SU-DHL-6 (cell line): ENCODE results near the gene FURIN.

Source experiments
- H2AFZ ChIP-seq: fragments of 200-600 bp; sonication (generic); 2 replicates; pipeline ENCODE4 v1.6.1; 2014; ENCODE audit warnings: low read depth, mild to moderate bottlenecking, moderate library complexity, mixed read lengths, antibody characterized with exemption, low read length; ENCODE audit not compliant: severe bottlenecking
- H3F3A ChIP-seq: fragments of 200-600 bp; shearing (Covaris generic); 2 replicates; pipeline ENCODE4 v1.6.0; 2016; ENCODE audit warnings: antibody characterized with exemption, mild to moderate bottlenecking; ENCODE audit not compliant: insufficient read depth
- H3K27ac ChIP-seq: fragments of 200-600 bp; sonication (generic); 2 replicates; pipeline ENCODE4 v1.5.1; 2016; ENCODE audit warnings: low read depth, mild to moderate bottlenecking, low read length, moderate library complexity, mixed read lengths
- H3K27me3 ChIP-seq: fragments of 200-600 bp; sonication (generic), shearing (Covaris generic); 2 replicates; pipeline ENCODE4 v1.6.0; 2014; ENCODE audit warnings: mild to moderate bottlenecking, low read length
- H3K36me3 ChIP-seq: fragments of 200-600 bp; sonication (generic); 2 replicates; pipeline ENCODE4 v1.6.1; 2014; ENCODE audit warnings: mild to moderate bottlenecking, low read length, mixed read lengths
- H3K4me2 ChIP-seq: fragments of 300-600, 200-600 bp; shearing (Covaris generic), sonication (generic); 2 replicates; pipeline ENCODE4 v1.6.0; 2014; ENCODE audit warnings: low read length, low read depth, mild to moderate bottlenecking; ENCODE audit not compliant: poor library complexity, severe bottlenecking
- H3K4me3 ChIP-seq: fragments of 200-600 bp; sonication (generic); 2 replicates; pipeline ENCODE4 v1.5.1; 2014; ENCODE audit warnings: antibody characterized with exemption, low read length, mild to moderate bottlenecking, mixed read lengths; ENCODE audit not compliant: insufficient read depth, poor library complexity, severe bottlenecking
- H3K79me2 ChIP-seq: fragments of 200-600 bp; sonication (generic); 2 replicates; pipeline ENCODE4 v1.6.1; 2014; ENCODE audit warnings: mild to moderate bottlenecking, low read length, moderate library complexity; ENCODE audit not compliant: insufficient read depth
- H3K9ac ChIP-seq: fragments of 200-600 bp; sonication (generic); 2 replicates; pipeline ENCODE4 v1.7.0; 2014; ENCODE audit warnings: mild to moderate bottlenecking, low read length
- H3K9me2 ChIP-seq: fragments of 200-600 bp; sonication (generic); replicated peaks from 2 replicates; pipeline ENCODE4 v1.6.1; 2014; ENCODE audit warnings: low read length; ENCODE audit not compliant: insufficient read depth
- H3K9me3 ChIP-seq: fragments of 200-600 bp; sonication (generic); 2 replicates; pipeline ENCODE4 v1.6.1; 2014; ENCODE audit warnings: low read length, mixed read lengths; ENCODE audit not compliant: insufficient read depth
- H4K20me1 ChIP-seq: fragments of 200-600 bp; sonication (generic); 2 replicates; pipeline ENCODE4 v1.6.1; 2014; ENCODE audit warnings: low read depth, mild to moderate bottlenecking, antibody characterized with exemption, low read length, moderate library complexity, mixed read lengths
- EZH2phosphoT487 ChIP-seq: fragments of 200-600 bp; sonication (generic), shearing (Covaris generic); conservative IDR thresholded peaks from 2 replicates; pipeline ENCODE4 v1.6.1; 2018; ENCODE audit warnings: mild to moderate bottlenecking, antibody characterized with exemption, low read length, moderate library complexity, mixed read lengths
- TF ChIP-seq, protein P1 (sequence below): fragments of 200-600 bp; sonication (generic); IDR thresholded peaks from one replicate; pipeline ENCODE4 v1.5.1; 2017; ENCODE audit warnings: antibody characterized with exemption, mild to moderate bottlenecking, low read length, moderate library complexity; ENCODE audit not compliant: insufficient read depth, poor library complexity, severe bottlenecking

Gene FURIN

DNA sequence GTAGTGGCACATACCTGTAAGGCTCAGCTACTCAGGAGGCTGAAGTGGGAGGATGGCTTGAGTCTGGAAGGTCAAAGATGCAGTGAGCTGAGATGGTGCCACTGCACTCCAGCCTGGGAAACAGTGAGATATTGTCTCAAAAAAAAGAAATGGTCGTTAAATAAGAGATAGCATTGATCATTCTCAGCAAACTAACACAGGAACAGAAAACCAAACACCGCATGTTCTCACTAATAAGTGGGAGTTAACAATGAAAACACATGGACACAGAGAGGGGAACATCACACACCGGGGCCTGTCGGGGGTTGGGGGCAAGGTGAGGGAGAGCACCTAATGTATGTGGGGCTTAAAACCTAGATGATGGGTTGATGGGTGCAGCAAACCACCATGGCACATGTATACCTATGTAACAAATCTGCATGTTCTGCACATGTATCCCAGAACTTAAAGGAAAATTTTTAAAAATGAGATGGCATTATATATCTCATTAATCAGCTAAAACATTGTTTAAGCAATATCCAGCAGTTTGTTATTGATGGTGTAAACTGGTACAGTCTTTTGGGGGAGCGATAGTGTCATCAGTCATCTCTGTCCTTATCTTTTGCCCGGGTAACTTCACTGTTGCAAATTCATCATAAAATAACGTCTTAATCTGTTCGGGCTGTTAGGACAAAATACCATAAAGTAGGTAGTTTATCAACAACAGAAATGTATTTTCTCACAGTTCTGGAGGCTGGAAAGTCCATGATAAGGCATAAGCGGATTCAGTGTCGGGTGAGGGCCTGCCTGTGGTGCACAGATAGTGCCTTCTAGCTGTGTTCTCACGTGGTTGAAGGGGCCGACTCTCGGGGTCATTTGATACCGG is 33.0 kb downstream of the FURIN start:
- no peak overlapping the region for H3K27ac ChIP-seq

DNA sequence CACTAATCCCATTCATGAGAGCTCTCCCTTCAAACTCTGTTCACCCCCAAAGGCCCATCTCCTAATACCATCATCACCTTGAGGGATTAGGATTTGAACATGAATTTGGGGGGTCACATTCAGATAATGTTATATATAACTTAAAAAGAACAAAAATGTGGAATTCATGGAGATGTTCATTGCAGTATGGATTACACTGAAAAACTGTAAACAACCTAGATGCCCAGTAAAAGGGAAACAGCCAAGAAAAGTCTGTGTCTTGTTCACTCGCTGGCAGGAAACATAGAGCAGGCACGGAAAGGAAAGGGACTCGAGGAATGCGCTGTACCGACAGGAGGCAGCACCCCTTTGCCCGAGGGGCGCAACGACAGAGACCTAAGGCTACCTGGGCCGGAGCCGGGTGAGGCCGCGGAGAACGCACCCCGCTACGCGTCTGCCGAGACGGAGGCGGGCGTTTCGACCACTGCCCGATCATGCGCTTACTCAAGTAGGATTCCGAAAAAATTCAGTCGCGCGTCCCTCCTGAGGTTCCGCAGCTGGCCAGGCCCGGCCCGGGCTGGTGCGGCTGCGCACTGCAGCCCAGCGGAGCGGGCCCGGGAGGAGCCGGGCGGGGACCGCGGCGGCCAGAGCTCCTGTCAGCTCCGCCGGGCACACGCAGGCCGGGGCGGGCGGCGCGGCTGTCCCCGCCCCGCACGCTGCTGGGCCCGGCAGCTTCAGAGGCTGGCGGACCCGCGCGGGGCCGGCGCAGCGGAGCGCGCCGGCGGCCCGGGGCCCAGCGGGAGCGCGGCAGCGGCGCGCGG is 33.9 kb downstream of the FURIN start:
- Histone ChIP-seq H3K27me3 (0 out of 2 replicates have a peak, but pooled peaks cover 4% of the 10 kb centered on the region), H3K4me3 (peak overlapping the region; percentile 55)

More for the DNA sequence above, 33.0 kb downstream of the FURIN start:
- H3K9me2 ChIP-seq = no peaks in the 10 kb centered on the region
- no peaks in the 10 kb centered on the region for H3K9me3 ChIP-seq
- peak overlapping the region; percentile 80 for H3K4me2 ChIP-seq
- H2AFZ ChIP-seq = no peak overlapping the region
- H3K36me3 ChIP-seq = no peaks in the 10 kb centered on the region
- H4K20me1 ChIP-seq = no peaks in the 10 kb centered on the region
- TF ChIP-seq, protein P1, sequence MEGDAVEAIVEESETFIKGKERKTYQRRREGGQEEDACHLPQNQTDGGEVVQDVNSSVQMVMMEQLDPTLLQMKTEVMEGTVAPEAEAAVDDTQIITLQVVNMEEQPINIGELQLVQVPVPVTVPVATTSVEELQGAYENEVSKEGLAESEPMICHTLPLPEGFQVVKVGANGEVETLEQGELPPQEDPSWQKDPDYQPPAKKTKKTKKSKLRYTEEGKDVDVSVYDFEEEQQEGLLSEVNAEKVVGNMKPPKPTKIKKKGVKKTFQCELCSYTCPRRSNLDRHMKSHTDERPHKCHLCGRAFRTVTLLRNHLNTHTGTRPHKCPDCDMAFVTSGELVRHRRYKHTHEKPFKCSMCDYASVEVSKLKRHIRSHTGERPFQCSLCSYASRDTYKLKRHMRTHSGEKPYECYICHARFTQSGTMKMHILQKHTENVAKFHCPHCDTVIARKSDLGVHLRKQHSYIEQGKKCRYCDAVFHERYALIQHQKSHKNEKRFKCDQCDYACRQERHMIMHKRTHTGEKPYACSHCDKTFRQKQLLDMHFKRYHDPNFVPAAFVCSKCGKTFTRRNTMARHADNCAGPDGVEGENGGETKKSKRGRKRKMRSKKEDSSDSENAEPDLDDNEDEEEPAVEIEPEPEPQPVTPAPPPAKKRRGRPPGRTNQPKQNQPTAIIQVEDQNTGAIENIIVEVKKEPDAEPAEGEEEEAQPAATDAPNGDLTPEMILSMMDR = no peak
- TF ChIP-seq EZH2phosphoT487 = no peak
- H3K27me3 ChIP-seq = 0 out of 2 replicates have a peak, but pooled peaks cover 4% of the 10 kb centered on the region
- peak overlapping the region; percentile 63; the same call in 1 of the 2 replicates for H3K9ac ChIP-seq
- peak overlapping the region; percentile 55 for H3K4me3 ChIP-seq
- peaks cover 9% of the 10 kb centered on the region; the same call in 1 of the 2 replicates for H3F3A ChIP-seq
- no peaks in the 10 kb centered on the region for H3K79me2 ChIP-seq

More for the DNA sequence above, 33.9 kb downstream of the FURIN start:
- no peaks in the 10 kb centered on the region for H3K79me2 ChIP-seq
- peak overlapping the region; percentile 80 for H3K4me2 ChIP-seq
- no peaks in the 10 kb centered on the region for H4K20me1 ChIP-seq
- H3K9ac ChIP-seq = peak overlapping the region; percentile 63
- H3K9me2 ChIP-seq = no peaks in the 10 kb centered on the region
- H3K27ac ChIP-seq = no peak overlapping the region
- peaks cover 9% of the 10 kb centered on the region; the same call in 1 of the 2 replicates for H3F3A ChIP-seq
- H2AFZ ChIP-seq = peak overlapping the region; percentile 58
- TF ChIP-seq, protein P1 = peak; percentile 45
- TF ChIP-seq EZH2phosphoT487 = no peak
- no peaks in the 10 kb centered on the region for H3K36me3 ChIP-seq
- H3K9me3 ChIP-seq = no peaks in the 10 kb centered on the region
